H9 (cell line): ENCODE data around the gene MAGT1. TPM values are rescaled to one million over a fixed set of nuclear protein-coding genes. Genes with fewer than 3 reads are reported as not detected.

ENCODE experiments used
- DNase-seq: peaks from one replicate; pipeline ENCODE4 v3.0.0-alpha.2; 2017
- H2AFZ ChIP-seq: one replicate; pipeline ENCODE4 v1.6.1; 2013; ENCODE audit warnings: mild to moderate bottlenecking, low read length, control low read depth, moderate library complexity
- H2AK5ac ChIP-seq: 2 replicates; pipeline ENCODE4 v1.6.1; 2013; ENCODE audit warnings: low read length, control low read depth, mixed read lengths; ENCODE audit not compliant: insufficient read length
- H2BK120ac ChIP-seq: one replicate; pipeline ENCODE4 v1.6.1; 2013; ENCODE audit warnings: low read depth, mild to moderate bottlenecking, low read length, control low read depth, inconsistent platforms; ENCODE audit not compliant: poor library complexity, severe bottlenecking
- H2BK12ac ChIP-seq: 2 replicates; pipeline ENCODE4 v1.6.1; 2013; ENCODE audit warnings: low read length, control low read depth, mixed read lengths, low read depth; ENCODE audit not compliant: insufficient read length
- H2BK15ac ChIP-seq: 2 replicates; pipeline ENCODE4 v1.6.1; 2013; ENCODE audit warnings: low read depth, low read length, control low read depth
- H2BK20ac ChIP-seq: one replicate; pipeline ENCODE4 v1.6.1; 2013; ENCODE audit warnings: low read depth, mild to moderate bottlenecking, low read length, control low read depth, inconsistent platforms; ENCODE audit not compliant: poor library complexity, severe bottlenecking
- H2BK5ac ChIP-seq: 2 replicates; pipeline ENCODE4 v1.6.1; 2013; ENCODE audit warnings: low read length, control low read depth, mixed read lengths; ENCODE audit not compliant: insufficient read length
- H3K14ac ChIP-seq: 2 replicates; pipeline ENCODE4 v1.6.1; 2013; ENCODE audit warnings: low read length, control low read depth; ENCODE audit not compliant: insufficient read depth
- H3K18ac ChIP-seq: 2 replicates; pipeline ENCODE4 v1.6.1; 2013; ENCODE audit warnings: low read depth, mild to moderate bottlenecking, mixed read lengths, low read length, control low read depth; ENCODE audit not compliant: insufficient read length
- H3K23ac ChIP-seq: 2 replicates; pipeline ENCODE4 v1.6.1; 2013; ENCODE audit warnings: low read length, control low read depth, mixed read lengths, low read depth; ENCODE audit not compliant: insufficient read length
- H3K23me2 ChIP-seq: 2 replicates; pipeline ENCODE4 v1.6.1; 2013; ENCODE audit warnings: low read depth, mild to moderate bottlenecking, mixed read lengths, low read length, control low read depth; ENCODE audit not compliant: insufficient read length, poor library complexity, severe bottlenecking
- H3K27ac ChIP-seq: 2 replicates; pipeline ENCODE4 v1.5.1; 2013; ENCODE audit warnings: low read length, control low read depth, mixed read lengths, low read depth; ENCODE audit not compliant: insufficient read length
- H3K27me3 ChIP-seq: 2 replicates; pipeline ENCODE4 v1.6.1; 2013; ENCODE audit warnings: low read length, control low read depth, inconsistent platforms; ENCODE audit not compliant: insufficient read depth
- H3K4ac ChIP-seq: 2 replicates; pipeline ENCODE4 v1.6.1; 2013; ENCODE audit warnings: low read depth, mild to moderate bottlenecking, control low read depth, inconsistent platforms, low read length, moderate library complexity
- H3K4me1 ChIP-seq: 2 replicates; pipeline ENCODE4 v1.6.1; 2013; ENCODE audit warnings: low read length, control low read depth, inconsistent platforms; ENCODE audit not compliant: insufficient read depth
- H3K4me2 ChIP-seq: 2 replicates; pipeline ENCODE4 v1.6.1; 2013; ENCODE audit warnings: low read length, control low read depth, mixed read lengths; ENCODE audit not compliant: insufficient read length, insufficient read depth
- H3K56ac ChIP-seq: 2 replicates; pipeline ENCODE4 v1.6.1; 2013; ENCODE audit warnings: low read depth, mild to moderate bottlenecking, mixed read lengths, low read length, control low read depth; ENCODE audit not compliant: insufficient read length
- H3K79me1 ChIP-seq: 2 replicates; pipeline ENCODE4 v1.6.1; 2013; ENCODE audit warnings: low read depth, mild to moderate bottlenecking, moderate library complexity, low read length, control low read depth, inconsistent platforms; ENCODE audit not compliant: insufficient read depth, poor library complexity, severe bottlenecking
- H3K79me2 ChIP-seq: 2 replicates; pipeline ENCODE4 v1.6.1; 2013; ENCODE audit warnings: low read length, control low read depth, inconsistent platforms; ENCODE audit not compliant: insufficient read depth
- H3K9ac ChIP-seq: 2 replicates; pipeline ENCODE4 v1.6.1; 2013; ENCODE audit warnings: low read length, control low read depth, mixed read lengths; ENCODE audit not compliant: insufficient read length; ENCODE audit errors: extremely low read depth
- H3K9me3 ChIP-seq: one replicate; pipeline ENCODE4 v1.6.1; 2013; ENCODE audit warnings: low read depth, low read length, inconsistent platforms; ENCODE audit not compliant: control insufficient read depth
- H3T11ph ChIP-seq: one replicate; pipeline ENCODE4 v1.6.1; 2013; ENCODE audit warnings: mild to moderate bottlenecking, low read length, control low read depth, inconsistent platforms
- H4K20me1 ChIP-seq: one replicate; pipeline ENCODE4 v1.6.1; 2013; ENCODE audit not compliant: control insufficient read depth, insufficient read length, insufficient read depth
- H4K5ac ChIP-seq: 2 replicates; pipeline ENCODE4 v1.6.1; 2013; ENCODE audit warnings: low read depth, mild to moderate bottlenecking, mixed read lengths, low read length, control low read depth; ENCODE audit not compliant: insufficient read length
- H4K8ac ChIP-seq: replicated peaks from 2 replicates; pipeline ENCODE4 v1.6.1; 2013; ENCODE audit warnings: low read length, control low read depth, mixed read lengths, low read depth; ENCODE audit not compliant: insufficient read length
- H4K91ac ChIP-seq: 2 replicates; pipeline ENCODE4 v1.6.1; 2013; ENCODE audit warnings: low read depth, mild to moderate bottlenecking, moderate library complexity, mixed read lengths, low read length, control low read depth; ENCODE audit not compliant: insufficient read length
- H3K27ac Mint-ChIP-seq, 3 experiments: 2 replicates in 2 of 3; 3 replicates in 1 of 3; pipeline ENCODE4 v1.8.0; 2020 to 2021; ENCODE audit warnings: mixed read lengths in 3 of 3, mild to moderate bottlenecking in 1 of 3, moderate library complexity in 1 of 3
- H3K27me3 Mint-ChIP-seq: 2 replicates; pipeline ENCODE4 v1.8.0; 2021; ENCODE audit warnings: low read depth, mild to moderate bottlenecking, moderate library complexity, mixed read lengths
- H3K36me3 Mint-ChIP-seq, 3 experiments: 2 replicates in 2 of 3; 3 replicates in 1 of 3; pipeline ENCODE4 v1.8.0; 2020 to 2021; ENCODE audit warnings: low read depth in 3 of 3, mixed read lengths in 3 of 3; ENCODE audit not compliant: insufficient read depth in 1 of 3
- H3K4me1 Mint-ChIP-seq, 2 experiments: 2 replicates each; pipeline ENCODE4 v1.8.0; 2020; ENCODE audit warnings: mixed read lengths in 2 of 2
- H3K4me3 Mint-ChIP-seq, 2 experiments: 2 replicates in 1 of 2; 3 replicates in 1 of 2; pipeline ENCODE4 v1.8.0; 2020 to 2021; ENCODE audit warnings: mild to moderate bottlenecking in 2 of 2, mixed read lengths in 2 of 2, moderate library complexity in 1 of 2
- H3K9me3 Mint-ChIP-seq, 2 experiments: 2 replicates in 1 of 2; 3 replicates in 1 of 2; pipeline ENCODE4 v1.8.0; 2020; ENCODE audit warnings: mild to moderate bottlenecking in 2 of 2, mixed read lengths in 2 of 2, moderate library complexity in 1 of 2
- CTCF ChIP-seq: fragments of 200-600 bp; sonication (generic); conservative IDR thresholded peaks from 3 replicates; pipeline ENCODE4 v1.8.0; 2021; ENCODE audit warnings: antibody characterized with exemption, mild to moderate bottlenecking
- WGBS: extraction: QIAGEN DNeasy Blood & Tissue Kit; methylation state at CpG from one replicate; pipeline ENCODE4 v1.1.7; 2013; ENCODE audit warnings: missing lambda C conversion rate, low lambda C conversion rate, mixed read lengths; ENCODE audit not compliant: insufficient read length; ENCODE audit errors: extremely low coverage; 5-methylcytosine and 5-hydroxymethylcytosine counted together
- total RNA-seq: library from RNA; stranded (reverse); gene quantifications from 2 replicates; pipeline ENCODE4 v1.2.1, GENCODE V29; 2021

The MAGT1 gene
- total RNA-seq, 1 experiment from 2014 or later: 42.8 TPM

GRCh38 chrX:77795124-77795523 is 100.1 kb downstream of the MAGT1 start:
- Histone ChIP-seq H2BK120ac (no peak overlapping the region), H4K20me1 (no peaks in the 10 kb centered on the region), H4K91ac (no peak overlapping the region), H3T11ph (no peak overlapping the region), H3K27ac (no peak overlapping the region), H3K18ac (no peak overlapping the region), H2AFZ (no peak overlapping the region), H3K14ac (no peak overlapping the region), H2BK20ac (no peak overlapping the region), H2BK15ac (no peak overlapping the region), H3K4ac (no peak overlapping the region), H3K9me3 (no peaks in the 10 kb centered on the region), H3K23me2 (no peaks in the 10 kb centered on the region), H2BK5ac (no peak overlapping the region), H3K79me1 (no peaks in the 10 kb centered on the region), H3K4me1 (no peaks in the 10 kb centered on the region), H3K27me3 (no peaks in the 10 kb centered on the region), H2AK5ac (no peak overlapping the region), H2BK12ac (no peak overlapping the region), H3K23ac (no peak overlapping the region), H3K4me2 (no peak overlapping the region), H4K8ac (no peak overlapping the region), H3K79me2 (no peaks in the 10 kb centered on the region), H3K56ac (no peak overlapping the region), H3K9ac (no peak overlapping the region), H4K5ac (no peak overlapping the region)
- peaks cover 45 to 53% of the 10 kb centered on the region in 2 experiments for H3K9me3 Mint-ChIP-seq
- WGBS: no CpG with 5 or more reads among the region's 1 CpG
- no peaks in the 10 kb centered on the region for H3K4me1 Mint-ChIP-seq
- no peak for TF ChIP-seq CTCF
- no peak overlapping the region for H3K27ac Mint-ChIP-seq
- DNase-seq: no peak
- no peaks in the 10 kb centered on the region for H3K27me3 Mint-ChIP-seq
- H3K36me3 Mint-ChIP-seq: peaks cover 0 to 2% (median 0%) of the 10 kb centered on the region in 3 experiments; a peak in 2 of 7 replicates
- H3K4me3 Mint-ChIP-seq: no peak overlapping the region
